NCI-H128 (cell line): Measurements from ENCODE around the gene TRIM26.

Experiments used
- DNase-seq: peaks from one replicate; lab custom pipeline; 2025; ENCODE audit not compliant: unreplicated experiment; lab: John Stamatoyannopoulos, UW

Gene TRIM26

GRCh38 chr6:30211306-30211705, 1.9 kb downstream of the TRIM26 start:
- no peak for DNase-seq

- no peak for DNase-seq
Measured at GRCh38 chr6:30207619-30208295, 5.4 kb downstream of the TRIM26 start.

GRCh38 chr6:30206799-30207618, 6.2 kb downstream of the TRIM26 start:
- DNase-seq, result no peak

GRCh38 chr6:30206152-30206551, 7.1 kb downstream of the TRIM26 start:
- no peak for DNase-seq

GRCh38 chr6:30204116-30204515, 9.1 kb downstream of the TRIM26 start:
- no peak for DNase-seq

GRCh38 chr6:30202366-30202765, 10.8 kb downstream of the TRIM26 start:
- no peak for DNase-seq

- DNase-seq, result no peak
Measured at GRCh38 chr6:30200551-30201281, 12.5 kb downstream of the TRIM26 start.

GRCh38 chr6:30198166-30199084, 14.8 kb downstream of the TRIM26 start:
- DNase-seq, result no peak

- no peak for DNase-seq
Measured at GRCh38 chr6:30196376-30196775, 16.8 kb downstream of the TRIM26 start.

- no peak for DNase-seq
Measured at GRCh38 chr6:30195951-30196350, 17.3 kb downstream of the TRIM26 start.

GRCh38 chr6:30194797-30195690, 18.2 kb downstream of the TRIM26 start:
- DNase-seq, result no peak

- DNase-seq, result no peak
Measured at GRCh38 chr6:30192076-30192475, 21.1 kb downstream of the TRIM26 start.

GRCh38 chr6:30188541-30188940, 24.7 kb downstream of the TRIM26 start:
- no peak for DNase-seq

- DNase-seq, result no peak
Measured at GRCh38 chr6:30185846-30186484, 27.2 kb downstream of the TRIM26 start.

GRCh38 chr6:30184417-30185031, 28.7 kb downstream of the TRIM26 start:
- DNase-seq, result no peak

GRCh38 chr6:30180145-30180544, 33.1 kb downstream of the TRIM26 start:
- DNase-seq, result no peak

- no peak for DNase-seq
Measured at GRCh38 chr6:30178837-30179236, 34.4 kb downstream of the TRIM26 start.

- DNase-seq, result no peak
Measured at GRCh38 chr6:30175765-30176164, 37.4 kb downstream of the TRIM26 start.

GRCh38 chr6:30172681-30173080, 40.5 kb downstream of the TRIM26 start:
- DNase-seq, result no peak
